Endothelial cell of umbilical vein (primary cell): ENCODE data around the gene FAM107A. TPM values are rescaled to one million over a fixed set of nuclear protein-coding genes. Genes with fewer than 3 reads are reported as not detected.

Source experiments
- BruUV-seq: library from RNA; stranded (reverse); fragments of 400-500 nt; replicated peaks from 2 replicates; lab custom pipeline; 2021; lab: Mats Ljungman, UMichigan
- CTCF ChIA-PET: fragments of 300-600, 350-600 bp; sonication (Branson Sonifier 250); formaldehyde crosslinking; loops from one replicate; lab custom pipeline; 2021; ENCODE audit warnings: antibody characterized with exemption, inconsistent platforms; lab: Charles Lee
- POLR2A ChIA-PET: fragments of 300-600, 350-600 bp; sonication (Branson Sonifier 250); formaldehyde crosslinking; loops from one replicate; lab custom pipeline; 2021; ENCODE audit warnings: antibody characterized with exemption, inconsistent platforms; lab: Charles Lee
- DNase-seq: peaks from one replicate; pipeline ENCODE4 v3.0.0-alpha.2; 2011; ENCODE audit warnings: low read depth, low spot score
- FAIRE-seq: peaks from 2 replicates; lab custom pipeline; 2011; peaks lifted over from hg19 to GRCh38; lab: Jason Lieb, UNC
- H2AFZ ChIP-seq: 2 replicates; pipeline ENCODE4 v1.6.0; 2012; ENCODE audit warnings: low read depth, low read length, control low read depth, inconsistent platforms
- H3K27ac ChIP-seq: 2 replicates; pipeline ENCODE4 v1.5.1; 2011; ENCODE audit warnings: low read depth, mild to moderate bottlenecking, control low read depth, low read length, moderate library complexity; ENCODE audit not compliant: insufficient read depth
- H3K27me3 ChIP-seq, 2 experiments: 2 replicates each; pipeline versions ENCODE4 v1.6.0 to v1.6.1; 2011; ENCODE audit warnings: low read length in 2 of 2, mixed read lengths in 1 of 2; ENCODE audit not compliant: control insufficient read depth in 2 of 2, insufficient read depth in 2 of 2
- H3K36me3 ChIP-seq, 2 experiments: 2 replicates in 1 of 2; 3 replicates in 1 of 2; pipeline ENCODE4 v1.5.1; 2011; ENCODE audit warnings: low read length in 2 of 2, mild to moderate bottlenecking in 1 of 2, moderate library complexity in 1 of 2; ENCODE audit not compliant: control insufficient read depth in 2 of 2, insufficient read depth in 2 of 2; ENCODE audit errors: extremely low read depth in 1 of 2
- H3K4me1 ChIP-seq: 3 replicates; pipeline ENCODE4 v1.5.1; 2011; ENCODE audit warnings: mild to moderate bottlenecking, low read length; ENCODE audit not compliant: control insufficient read depth, insufficient read depth; ENCODE audit errors: extremely low read depth
- H3K4me2 ChIP-seq: 2 replicates; pipeline ENCODE4 v1.6.1; 2011; ENCODE audit warnings: low read length, control low read depth, mixed read lengths; ENCODE audit not compliant: insufficient read depth
- H3K4me3 ChIP-seq, 3 experiments: fragments of 200-600 bp in 1 of 3; sonication (generic), shearing (Covaris generic) in 1 of 3; replicated peaks in 1 of 3; 2 replicates each; pipeline ENCODE4 v1.5.1; 2011 to 2016; ENCODE audit warnings: control low read depth in 3 of 3, low read length in 3 of 3, mild to moderate bottlenecking in 2 of 3, inconsistent platforms in 1 of 3, low read depth in 1 of 3, moderate library complexity in 1 of 3; ENCODE audit not compliant: insufficient read depth in 1 of 3
- H3K79me2 ChIP-seq: 2 replicates; pipeline ENCODE4 v1.6.0; 2012; ENCODE audit warnings: low read length, inconsistent platforms; ENCODE audit not compliant: control insufficient read depth, insufficient read depth
- H3K9ac ChIP-seq: replicated peaks from 2 replicates; pipeline ENCODE3; 2011; ENCODE audit warnings: low read length, control low read depth; ENCODE audit not compliant: insufficient read depth; ENCODE audit errors: extremely low read depth
- H3K9me1 ChIP-seq: replicated peaks from 3 replicates; pipeline ENCODE4 v1.6.0; 2011; ENCODE audit warnings: mild to moderate bottlenecking, low read length; ENCODE audit not compliant: control insufficient read depth, insufficient read depth; ENCODE audit errors: extremely low read depth
- H3K9me3 ChIP-seq: replicated peaks from 2 replicates; pipeline ENCODE4 v1.5.1; 2012; ENCODE audit warnings: low read length, inconsistent platforms; ENCODE audit not compliant: control insufficient read depth, insufficient read depth
- H4K20me1 ChIP-seq: replicated peaks from 2 replicates; pipeline ENCODE3; 2011; ENCODE audit warnings: mild to moderate bottlenecking, low read length; ENCODE audit not compliant: control insufficient read depth, insufficient read depth; ENCODE audit errors: extremely low read depth
- CTCF ChIP-seq, 2 donors: IDR thresholded peaks; 1 replicate in 1 of 2; 2 replicates in 1 of 2; pipeline ENCODE4 v1.5.1; 2011; ENCODE audit warnings: low read length in 2 of 2, mild to moderate bottlenecking in 2 of 2, moderate library complexity in 2 of 2, control low read depth in 1 of 2, inconsistent platforms in 1 of 2, low read depth in 1 of 2; ENCODE audit not compliant: insufficient read depth in 1 of 2; ENCODE audit errors: extremely low read depth in 1 of 2
- EZH2 ChIP-seq: IDR thresholded peaks from 2 replicates; pipeline ENCODE4 v1.6.1; 2012; ENCODE audit warnings: borderline replicate concordance, low read depth, mild to moderate bottlenecking, moderate library complexity, low read length, inconsistent platforms; ENCODE audit not compliant: severe bottlenecking
- FOS ChIP-seq: IDR thresholded peaks from 2 replicates; pipeline ENCODE4 v1.6.1; 2011; ENCODE audit warnings: mild to moderate bottlenecking, low read length, moderate library complexity, borderline replicate concordance; ENCODE audit not compliant: insufficient read depth
- GATA2 ChIP-seq: IDR thresholded peaks from 2 replicates; pipeline ENCODE4 v1.7.0; 2011; ENCODE audit warnings: low read depth, mild to moderate bottlenecking, moderate library complexity, mixed read lengths, low read length; ENCODE audit not compliant: insufficient read length, insufficient read depth
- JUN ChIP-seq: IDR thresholded peaks from 2 replicates; pipeline ENCODE4 v1.6.1; 2011; ENCODE audit warnings: borderline replicate concordance, low read depth; ENCODE audit not compliant: insufficient read length, insufficient read depth
- MAX ChIP-seq: IDR thresholded peaks from 2 replicates; pipeline ENCODE4 v1.6.1; 2011; ENCODE audit not compliant: insufficient read depth, insufficient read length
- MYC ChIP-seq: IDR thresholded peaks from one replicate; pipeline ENCODE4 v1.6.1; 2011; ENCODE audit warnings: mild to moderate bottlenecking, low read depth, low read length
- POLR2A ChIP-seq: IDR thresholded peaks from 2 replicates; pipeline ENCODE4 v1.6.1; 2012; ENCODE audit warnings: low read depth, mild to moderate bottlenecking, control low read depth, low read length
- POLR2AphosphoS5 ChIP-seq: IDR thresholded peaks from 2 replicates; pipeline ENCODE4 v1.6.1; 2012; ENCODE audit warnings: low read depth, mild to moderate bottlenecking, control low read depth, low read length, moderate library complexity; ENCODE audit not compliant: insufficient read depth
- dilution Hi-C: fragments of 300-500 bp; cut with MboI; formaldehyde crosslinking; loops from one replicate; pipeline ENCODE4 v1.15.0; 2019; ENCODE audit warnings: low sequenced_read_pairs; ENCODE audit not compliant: extremely low pct_ligation_motif_present
- intact Hi-C: fragments of 100-400 bp; cut with micrococcal nuclease; formaldehyde crosslinking; loops from one replicate; pipeline ENCODE4 v1.10.0; 2022
- polyA plus RNA-seq, 4 experiments: library from polyadenylated mRNA; depleted of rRNA in 3 of 4; stranded (reverse) in 3 of 4; unstranded in 1 of 4; fragments of >200 nt; gene quantifications; 2 replicates each; pipeline versions ENCODE4 v1.2.1 to v1.2.3, GENCODE V29; 2011 to 2012; ENCODE audit warnings: missing spikeins in 1 of 4
- total RNA-seq: library from RNA; stranded (reverse); gene quantifications from 2 replicates; pipeline ENCODE4 v1.2.3, GENCODE V29; 2021

FAM107A gene
- total and polyA plus RNA-seq, 2 donors (not counting 3 experiments of a cell fraction or from before 2014, with no cell fraction given): 5.7 to 10.7 TPM

GRCh38 chr3:58564456-58565160 is 12.6 kb downstream of the FAM107A start:
- Histone ChIP-seq H3K27me3 (no peaks in the 10 kb centered on the region), H3K9me1 (no peaks in the 10 kb centered on the region), H3K36me3 (no peaks in the 10 kb centered on the region), H2AFZ (no peak overlapping the region), H3K4me2 (peak overlapping the region; percentile 13), H4K20me1 (no peaks in the 10 kb centered on the region), H3K9me3 (no peaks in the 10 kb centered on the region), H3K79me2 (no peaks in the 10 kb centered on the region), H3K4me3 (no peak overlapping the region), H3K9ac (peak overlapping the region; percentile 44), H3K27ac (peak overlapping the region; percentile 90), H3K4me1 (peaks cover 35% of the 10 kb centered on the region)
- FAIRE-seq: peak; percentile 97
- TSS peak; percentile 40 for BruUV-seq
- no peak for TF ChIP-seq MAX
- no peak for TF ChIP-seq GATA2
- TF ChIP-seq POLR2AphosphoS5: peak; percentile 53
- TF ChIP-seq FOS: peak; percentile 74
- no peak for TF ChIP-seq POLR2A
- TF ChIP-seq CTCF (IDR thresholded peaks at IDR 0.05; ENCODE audit: extremely low read depth in 1 of 2, insufficient read depth in 1 of 2, low read depth in 1 of 2, low read length in 2 of 2): no peak
- peak; percentile 49 for TF ChIP-seq JUN
- TF ChIP-seq MYC: peak; percentile 45
- TF ChIP-seq EZH2: no peak
- ChIA-PET CTCF (interaction anchor here (1.0 to 10.4 kb wide), 4 partner anchors 10 to 65 kb away, joined by 4 to 442 read pairs (median 5); partner anchors contain the start of gene FAM107A), POLR2A (no interaction called here)
- intact Hi-C loops: loop anchor here (5.0 to 10.0 kb wide), 3 partner anchors 260 to 648 kb away; no protein-coding TSS in a partner anchor
- peak; percentile 69 for DNase-seq
- dilution Hi-C loops: no loop called here
